Measurements from ENCODE around the gene PRR12.
A peak's percentile ranks its signal among the peaks of the same experiment; 100 is the strongest.

DNA sequence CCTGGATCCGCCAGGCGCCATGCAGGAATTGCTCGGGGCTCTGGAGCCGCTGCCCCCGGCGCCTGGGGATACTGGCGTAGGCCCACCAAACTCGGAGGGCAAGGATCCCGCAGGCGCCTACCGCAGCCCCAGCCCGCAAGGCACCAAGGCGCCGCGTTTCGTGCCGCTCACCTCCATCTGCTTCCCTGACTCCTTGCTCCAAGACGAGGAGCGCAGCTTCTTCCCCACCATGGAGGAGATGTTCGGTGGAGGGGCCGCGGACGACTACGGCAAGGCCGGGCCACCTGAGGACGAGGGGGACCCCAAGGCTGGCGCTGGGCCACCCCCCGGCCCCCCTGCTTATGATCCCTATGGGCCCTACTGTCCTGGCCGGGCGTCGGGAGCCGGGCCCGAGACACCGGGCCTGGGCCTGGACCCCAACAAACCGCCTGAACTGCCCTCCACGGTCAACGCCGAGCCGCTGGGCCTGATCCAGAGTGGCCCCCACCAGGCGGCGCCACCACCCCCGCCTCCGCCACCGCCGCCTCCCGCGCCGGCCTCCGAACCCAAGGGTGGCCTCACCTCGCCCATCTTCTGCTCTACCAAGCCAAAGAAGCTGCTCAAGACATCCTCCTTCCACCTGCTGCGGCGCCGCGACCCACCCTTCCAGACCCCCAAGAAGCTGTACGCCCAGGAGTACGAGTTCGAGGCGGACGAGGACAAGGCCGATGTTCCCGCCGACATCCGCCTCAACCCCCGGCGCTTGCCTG lies 6.1 kb downstream of the PRR12 start:
- TF ChIP-seq, protein P1, sequence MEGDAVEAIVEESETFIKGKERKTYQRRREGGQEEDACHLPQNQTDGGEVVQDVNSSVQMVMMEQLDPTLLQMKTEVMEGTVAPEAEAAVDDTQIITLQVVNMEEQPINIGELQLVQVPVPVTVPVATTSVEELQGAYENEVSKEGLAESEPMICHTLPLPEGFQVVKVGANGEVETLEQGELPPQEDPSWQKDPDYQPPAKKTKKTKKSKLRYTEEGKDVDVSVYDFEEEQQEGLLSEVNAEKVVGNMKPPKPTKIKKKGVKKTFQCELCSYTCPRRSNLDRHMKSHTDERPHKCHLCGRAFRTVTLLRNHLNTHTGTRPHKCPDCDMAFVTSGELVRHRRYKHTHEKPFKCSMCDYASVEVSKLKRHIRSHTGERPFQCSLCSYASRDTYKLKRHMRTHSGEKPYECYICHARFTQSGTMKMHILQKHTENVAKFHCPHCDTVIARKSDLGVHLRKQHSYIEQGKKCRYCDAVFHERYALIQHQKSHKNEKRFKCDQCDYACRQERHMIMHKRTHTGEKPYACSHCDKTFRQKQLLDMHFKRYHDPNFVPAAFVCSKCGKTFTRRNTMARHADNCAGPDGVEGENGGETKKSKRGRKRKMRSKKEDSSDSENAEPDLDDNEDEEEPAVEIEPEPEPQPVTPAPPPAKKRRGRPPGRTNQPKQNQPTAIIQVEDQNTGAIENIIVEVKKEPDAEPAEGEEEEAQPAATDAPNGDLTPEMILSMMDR (IDR thresholded peaks at IDR 0.05 in 8 of 11, conservative IDR thresholded peaks at IDR 0.05 in 3 of 11): no peak
- TF ChIP-seq POLR2AphosphoS5 (IDR thresholded peaks at IDR 0.05): peak; percentile 3 to 50 (median 35)
